ENCODE measurements around the gene ZSCAN30.

- TF ChIP-seq CTCF (conservative IDR thresholded peaks at IDR 0.05 in 1 of 2, IDR thresholded peaks at IDR 0.05 in 1 of 2; ENCODE audit: extremely low read depth in 1 of 2, insufficient read depth in 1 of 2, low read depth in 1 of 2, low read length in 2 of 2) (no peak), EZH2 (IDR thresholded peaks at IDR 0.05; ENCODE audit: borderline replicate concordance, low read length) (no peak)
These were observed 1.1 kb upstream of the ZSCAN30 start for GRCh38 chr18:35291166-35291565.

Measured in mammary epithelial cell (primary cell).